Loucy (cell line): Measurements from ENCODE around the gene P2RX1.

Experiments used
- EZH2phosphoT487 ChIP-seq: fragments of 200-600 bp; IDR thresholded peaks from 2 replicates; pipeline ENCODE4 v1.6.1; 2018; ENCODE audit warnings: antibody characterized with exemption, mild to moderate bottlenecking, moderate library complexity, borderline replicate concordance
- TF ChIP-seq, protein P1 (sequence below): fragments of 200-600 bp; sonication (generic); conservative IDR thresholded peaks from 2 replicates; pipeline ENCODE4 v1.5.1; 2014; ENCODE audit warnings: mild to moderate bottlenecking, antibody characterized with exemption, low read length

- TF ChIP-seq, protein P1, sequence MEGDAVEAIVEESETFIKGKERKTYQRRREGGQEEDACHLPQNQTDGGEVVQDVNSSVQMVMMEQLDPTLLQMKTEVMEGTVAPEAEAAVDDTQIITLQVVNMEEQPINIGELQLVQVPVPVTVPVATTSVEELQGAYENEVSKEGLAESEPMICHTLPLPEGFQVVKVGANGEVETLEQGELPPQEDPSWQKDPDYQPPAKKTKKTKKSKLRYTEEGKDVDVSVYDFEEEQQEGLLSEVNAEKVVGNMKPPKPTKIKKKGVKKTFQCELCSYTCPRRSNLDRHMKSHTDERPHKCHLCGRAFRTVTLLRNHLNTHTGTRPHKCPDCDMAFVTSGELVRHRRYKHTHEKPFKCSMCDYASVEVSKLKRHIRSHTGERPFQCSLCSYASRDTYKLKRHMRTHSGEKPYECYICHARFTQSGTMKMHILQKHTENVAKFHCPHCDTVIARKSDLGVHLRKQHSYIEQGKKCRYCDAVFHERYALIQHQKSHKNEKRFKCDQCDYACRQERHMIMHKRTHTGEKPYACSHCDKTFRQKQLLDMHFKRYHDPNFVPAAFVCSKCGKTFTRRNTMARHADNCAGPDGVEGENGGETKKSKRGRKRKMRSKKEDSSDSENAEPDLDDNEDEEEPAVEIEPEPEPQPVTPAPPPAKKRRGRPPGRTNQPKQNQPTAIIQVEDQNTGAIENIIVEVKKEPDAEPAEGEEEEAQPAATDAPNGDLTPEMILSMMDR: no peak
- no peak for TF ChIP-seq EZH2phosphoT487
Measured at GRCh38 chr17:3947318-3947810, 31.1 kb upstream of the P2RX1 start.
